ENCODE measurements around the gene SORCS1. TPM values are rescaled to one million over a fixed set of nuclear protein-coding genes. Genes with fewer than 3 reads are reported as not detected.

The SORCS1 gene
- total RNA-seq, 1 experiment from 2014 or later: 1.7 TPM

- H3K4me1 ChIP-seq (ENCODE audit: insufficient read depth, low read length): no peaks in the 10 kb centered on the region
- no peak overlapping the region for H3K56ac ChIP-seq (ENCODE audit: insufficient read length, low read depth, low read length)
- H4K91ac ChIP-seq (ENCODE audit: insufficient read length, low read depth, low read length): no peak overlapping the region
- no peaks in the 10 kb centered on the region for H3K27me3 ChIP-seq (ENCODE audit: insufficient read depth, low read length)
- no peaks in the 10 kb centered on the region for H3K79me2 ChIP-seq (ENCODE audit: insufficient read depth, low read length)
- H2BK15ac ChIP-seq (ENCODE audit: low read depth, low read length): no peak overlapping the region
- H3K9me3 Mint-ChIP-seq: no peaks in the 10 kb centered on the region; a peak in 2 of 5 replicates
- H3K36me3 Mint-ChIP-seq (ENCODE audit: insufficient read depth in 1 of 3, low read depth in 3 of 3): no peaks in the 10 kb centered on the region
- H3K18ac ChIP-seq (ENCODE audit: insufficient read length, low read depth, low read length): no peak overlapping the region
- no peak overlapping the region for H2BK120ac ChIP-seq (ENCODE audit: low read depth, low read length, poor library complexity, severe bottlenecking)
- H3K23ac ChIP-seq (ENCODE audit: insufficient read length, low read depth, low read length): no peak overlapping the region
- no peak for DNase-seq
- H3K4ac ChIP-seq (ENCODE audit: low read depth, low read length): no peak overlapping the region
- no peaks in the 10 kb centered on the region for H3K23me2 ChIP-seq (ENCODE audit: insufficient read length, low read depth, low read length, poor library complexity, severe bottlenecking)
- H3T11ph ChIP-seq (ENCODE audit: low read length): no peak overlapping the region
- no peak overlapping the region for H2AK5ac ChIP-seq (ENCODE audit: insufficient read length, low read length)
- H3K14ac ChIP-seq (ENCODE audit: insufficient read depth, low read length): no peak overlapping the region
- TF ChIP-seq, protein P1, sequence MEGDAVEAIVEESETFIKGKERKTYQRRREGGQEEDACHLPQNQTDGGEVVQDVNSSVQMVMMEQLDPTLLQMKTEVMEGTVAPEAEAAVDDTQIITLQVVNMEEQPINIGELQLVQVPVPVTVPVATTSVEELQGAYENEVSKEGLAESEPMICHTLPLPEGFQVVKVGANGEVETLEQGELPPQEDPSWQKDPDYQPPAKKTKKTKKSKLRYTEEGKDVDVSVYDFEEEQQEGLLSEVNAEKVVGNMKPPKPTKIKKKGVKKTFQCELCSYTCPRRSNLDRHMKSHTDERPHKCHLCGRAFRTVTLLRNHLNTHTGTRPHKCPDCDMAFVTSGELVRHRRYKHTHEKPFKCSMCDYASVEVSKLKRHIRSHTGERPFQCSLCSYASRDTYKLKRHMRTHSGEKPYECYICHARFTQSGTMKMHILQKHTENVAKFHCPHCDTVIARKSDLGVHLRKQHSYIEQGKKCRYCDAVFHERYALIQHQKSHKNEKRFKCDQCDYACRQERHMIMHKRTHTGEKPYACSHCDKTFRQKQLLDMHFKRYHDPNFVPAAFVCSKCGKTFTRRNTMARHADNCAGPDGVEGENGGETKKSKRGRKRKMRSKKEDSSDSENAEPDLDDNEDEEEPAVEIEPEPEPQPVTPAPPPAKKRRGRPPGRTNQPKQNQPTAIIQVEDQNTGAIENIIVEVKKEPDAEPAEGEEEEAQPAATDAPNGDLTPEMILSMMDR (conservative IDR thresholded peaks at IDR 0.05): peak; percentile 28; the same call in 1 of the 3 replicates
- no peak overlapping the region for H2BK20ac ChIP-seq (ENCODE audit: low read depth, low read length, poor library complexity, severe bottlenecking)
- peak overlapping the region in 1 of 3 experiments; percentile 67; a peak in 3 of 7 replicates for H3K27ac Mint-ChIP-seq
- WGBS (ENCODE audit: extremely low coverage, insufficient read length, low lambda C conversion rate): no CpG with 5 or more reads among the region's 7 CpGs
- H4K20me1 ChIP-seq (ENCODE audit: control insufficient read depth, insufficient read depth, insufficient read length): no peaks in the 10 kb centered on the region
- no peak overlapping the region for H2BK5ac ChIP-seq (ENCODE audit: insufficient read length, low read length)
- no peaks in the 10 kb centered on the region for H3K9me3 ChIP-seq (ENCODE audit: control insufficient read depth, low read depth, low read length)
- no peak overlapping the region for H4K8ac ChIP-seq (replicated peaks; ENCODE audit: insufficient read length, low read depth, low read length)
- H3K4me3 Mint-ChIP-seq: no peak overlapping the region
- peaks cover 3 to 11% of the 10 kb centered on the region in 2 experiments; a peak in 2 of 4 replicates for H3K4me1 Mint-ChIP-seq
- no peak overlapping the region for H2AFZ ChIP-seq (ENCODE audit: low read length)
- no peak overlapping the region for H3K9ac ChIP-seq (ENCODE audit: extremely low read depth, insufficient read length, low read length)
- no peak overlapping the region for H3K4me2 ChIP-seq (ENCODE audit: insufficient read depth, insufficient read length, low read length)
- H3K27ac ChIP-seq (ENCODE audit: insufficient read length, low read depth, low read length): no peak overlapping the region
- no peak overlapping the region for H2BK12ac ChIP-seq (ENCODE audit: insufficient read length, low read depth, low read length)
- H3K79me1 ChIP-seq (ENCODE audit: insufficient read depth, low read depth, low read length, poor library complexity, severe bottlenecking): no peaks in the 10 kb centered on the region
- H3K27me3 Mint-ChIP-seq (ENCODE audit: low read depth): peaks cover 1% of the 10 kb centered on the region; the same call in 1 of the 2 replicates
- H4K5ac ChIP-seq (ENCODE audit: insufficient read length, low read depth, low read length): no peak overlapping the region
Measured at GRCh38 chr10:106866244-106866845, 298.2 kb downstream of the SORCS1 start.

Data from H9 (cell line).